Measurements from ENCODE around the gene MKLN1. TPM values are rescaled to one million over a fixed set of nuclear protein-coding genes. Genes with fewer than 3 reads are reported as not detected.

MKLN1 gene
- total RNA-seq, 1 experiment from 2014 or later, result 61.1 TPM

DNA sequence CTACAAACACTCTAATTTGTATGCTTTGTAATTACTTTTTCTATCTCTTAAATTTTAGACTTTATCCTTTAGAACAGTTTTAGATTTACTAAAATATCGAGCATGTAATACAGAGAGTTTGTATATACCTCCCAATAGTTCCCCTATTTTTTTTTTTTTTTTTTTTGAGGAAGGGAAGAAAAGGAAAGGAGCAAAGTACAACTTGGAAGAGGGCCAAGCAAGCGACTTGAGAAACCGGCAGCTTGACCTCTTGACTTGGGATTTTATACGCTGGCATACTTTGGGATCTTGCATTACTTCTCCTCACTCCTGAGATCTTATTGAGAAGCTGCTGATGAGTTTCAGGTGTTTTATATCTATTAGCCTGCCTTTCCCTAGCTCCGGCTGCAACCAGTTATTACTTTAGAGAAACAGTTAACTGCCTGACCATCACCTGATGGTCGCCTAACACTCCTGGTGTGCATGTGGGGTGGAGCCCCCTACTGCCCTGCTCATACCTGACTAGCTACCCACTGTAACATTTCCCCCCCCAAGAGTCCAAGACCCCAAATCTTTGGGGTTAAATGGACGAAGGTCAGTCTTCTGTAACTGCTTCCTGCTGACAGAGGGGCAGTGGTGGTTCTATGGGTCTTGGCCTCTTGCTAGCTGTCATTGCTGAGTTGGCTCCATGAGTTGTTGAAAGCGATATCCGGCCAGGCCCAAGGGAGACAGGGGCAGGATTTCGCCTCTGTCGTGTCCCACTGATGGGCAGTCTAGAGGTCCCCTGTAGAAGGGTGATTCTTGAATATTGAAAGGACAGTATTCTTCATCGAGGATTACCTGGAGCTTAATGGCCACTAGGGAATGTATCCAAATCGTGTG, 28.5 kb downstream of the MKLN1 start:
- intact Hi-C loops (cut with micrococcal nuclease; ENCODE audit: unreplicated experiment), result no loop called here
- no TSS peak for BruUV-seq (replicated peaks)
- Histone ChIP-seq H3K9me2 (ENCODE audit: insufficient read depth) (no peaks in the 10 kb centered on the region), H4K20me1 (ENCODE audit: insufficient read depth) (peaks cover 12% of the 10 kb centered on the region), H3F3A (ENCODE audit: insufficient read depth, low read depth) (peaks cover 4% of the 10 kb centered on the region), H2AFZ (no peak overlapping the region), H3K9me3 (ENCODE audit: insufficient read depth, low read depth) (peaks cover 5% of the 10 kb centered on the region; the same call in 1 of the 2 replicates), H3K79me2 (ENCODE audit: low read depth) (peaks cover 100% of the 10 kb centered on the region), H3K27me3 (ENCODE audit: insufficient read depth, low read depth) (no peaks in the 10 kb centered on the region), H3K36me3 (ENCODE audit: low read depth) (0 out of 2 replicates have a peak, but pooled peaks cover 8% of the 10 kb centered on the region), H3K4me3 (no peak overlapping the region), H3K4me1 (replicated peaks; ENCODE audit: insufficient read depth) (no peaks in the 10 kb centered on the region), H3K4me2 (no peak overlapping the region), H3K27ac (no peak overlapping the region)
- no peak for TF ChIP-seq EZH2 (IDR thresholded peaks at IDR 0.05; ENCODE audit: low read depth)
- TF ChIP-seq, protein P1, sequence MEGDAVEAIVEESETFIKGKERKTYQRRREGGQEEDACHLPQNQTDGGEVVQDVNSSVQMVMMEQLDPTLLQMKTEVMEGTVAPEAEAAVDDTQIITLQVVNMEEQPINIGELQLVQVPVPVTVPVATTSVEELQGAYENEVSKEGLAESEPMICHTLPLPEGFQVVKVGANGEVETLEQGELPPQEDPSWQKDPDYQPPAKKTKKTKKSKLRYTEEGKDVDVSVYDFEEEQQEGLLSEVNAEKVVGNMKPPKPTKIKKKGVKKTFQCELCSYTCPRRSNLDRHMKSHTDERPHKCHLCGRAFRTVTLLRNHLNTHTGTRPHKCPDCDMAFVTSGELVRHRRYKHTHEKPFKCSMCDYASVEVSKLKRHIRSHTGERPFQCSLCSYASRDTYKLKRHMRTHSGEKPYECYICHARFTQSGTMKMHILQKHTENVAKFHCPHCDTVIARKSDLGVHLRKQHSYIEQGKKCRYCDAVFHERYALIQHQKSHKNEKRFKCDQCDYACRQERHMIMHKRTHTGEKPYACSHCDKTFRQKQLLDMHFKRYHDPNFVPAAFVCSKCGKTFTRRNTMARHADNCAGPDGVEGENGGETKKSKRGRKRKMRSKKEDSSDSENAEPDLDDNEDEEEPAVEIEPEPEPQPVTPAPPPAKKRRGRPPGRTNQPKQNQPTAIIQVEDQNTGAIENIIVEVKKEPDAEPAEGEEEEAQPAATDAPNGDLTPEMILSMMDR (conservative IDR thresholded peaks at IDR 0.05), result no peak
- ChIA-PET CTCF (interaction anchor here (0.5 kb wide), 1 partner anchor 190 kb away, joined by 3 read pairs; no protein-coding TSS in a partner anchor), POLR2A (ENCODE audit: unreplicated experiment) (no interaction called here)
- no peak for DNase-seq

DNA sequence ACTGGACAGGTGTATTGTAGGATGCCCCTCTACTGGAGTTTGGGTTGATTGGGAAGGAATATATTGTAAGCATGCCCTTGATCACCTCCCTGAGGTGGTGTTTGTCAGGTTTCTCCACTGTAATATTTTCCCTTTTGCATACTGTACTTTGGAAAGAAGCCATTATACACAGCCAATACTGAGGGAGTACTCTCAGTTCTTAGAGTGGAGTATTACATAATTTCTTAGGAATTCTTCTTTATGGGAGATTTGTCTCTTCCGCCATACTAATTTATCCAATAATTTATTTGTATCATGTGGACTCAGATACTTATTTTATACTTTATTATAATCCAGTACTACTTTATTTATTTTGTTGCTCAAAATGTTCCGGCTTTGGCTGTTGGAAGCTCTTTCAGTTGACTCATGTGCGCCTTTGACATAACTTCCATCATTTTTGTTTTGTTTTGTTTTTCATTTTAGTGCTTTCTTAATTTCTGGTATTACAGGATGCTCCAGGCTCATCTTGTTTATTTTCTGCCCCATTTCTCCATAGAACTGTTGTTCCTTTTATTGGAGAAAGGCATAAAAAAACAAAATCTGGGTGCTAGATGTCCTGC, 29.7 kb downstream of the MKLN1 start:
- no TSS peak for BruUV-seq (replicated peaks)
- Histone ChIP-seq H3K4me2 (no peak overlapping the region), H3K79me2 (ENCODE audit: low read depth) (peaks cover 100% of the 10 kb centered on the region), H3K9me2 (ENCODE audit: insufficient read depth) (no peaks in the 10 kb centered on the region), H2AFZ (no peak overlapping the region), H3K27ac (no peak overlapping the region), H3K27me3 (ENCODE audit: insufficient read depth, low read depth) (no peaks in the 10 kb centered on the region), H3F3A (ENCODE audit: insufficient read depth, low read depth) (peaks cover 4% of the 10 kb centered on the region), H3K4me1 (replicated peaks; ENCODE audit: insufficient read depth) (no peaks in the 10 kb centered on the region), H3K4me3 (no peak overlapping the region), H3K36me3 (ENCODE audit: low read depth) (0 out of 2 replicates have a peak, but pooled peaks cover 3% of the 10 kb centered on the region), H3K9me3 (ENCODE audit: insufficient read depth, low read depth) (peaks cover 5% of the 10 kb centered on the region; the same call in 1 of the 2 replicates), H4K20me1 (ENCODE audit: insufficient read depth) (peaks cover 11% of the 10 kb centered on the region)
- intact Hi-C loops (cut with micrococcal nuclease; ENCODE audit: unreplicated experiment), result no loop called here
- ChIA-PET CTCF (no interaction called here), POLR2A (ENCODE audit: unreplicated experiment) (no interaction called here)
- no peak for DNase-seq
- TF ChIP-seq EZH2 (IDR thresholded peaks at IDR 0.05; ENCODE audit: low read depth), result no peak
- TF ChIP-seq, protein P1 (conservative IDR thresholded peaks at IDR 0.05), result no peak

DNA sequence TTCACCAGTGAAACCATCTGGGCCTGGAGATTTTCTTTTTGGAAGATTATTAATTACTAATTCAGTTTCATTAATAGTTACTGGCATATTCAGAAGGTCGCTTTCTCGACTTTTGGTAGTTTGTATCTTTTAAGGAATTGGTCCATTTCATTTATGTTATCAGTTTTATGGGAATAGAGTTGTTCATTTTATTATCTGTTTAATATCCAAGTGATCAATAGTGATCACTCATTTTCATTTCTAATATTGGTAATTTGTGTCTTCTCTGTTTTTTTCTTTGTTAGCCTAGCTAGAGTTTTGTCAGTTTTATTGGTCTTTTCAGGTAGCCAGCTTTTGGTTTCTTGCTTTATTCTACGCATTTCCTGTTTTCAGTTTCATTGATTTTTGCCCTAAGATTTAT, 31.0 kb downstream of the MKLN1 start:
- intact Hi-C loops (cut with micrococcal nuclease; ENCODE audit: unreplicated experiment), result no loop called here
- Histone ChIP-seq H3K27ac (no peak overlapping the region), H4K20me1 (ENCODE audit: insufficient read depth) (peaks cover 14% of the 10 kb centered on the region), H3F3A (ENCODE audit: insufficient read depth, low read depth) (peaks cover 4% of the 10 kb centered on the region), H3K27me3 (ENCODE audit: insufficient read depth, low read depth) (no peaks in the 10 kb centered on the region), H3K36me3 (ENCODE audit: low read depth) (no peaks in the 10 kb centered on the region), H3K9me2 (ENCODE audit: insufficient read depth) (no peaks in the 10 kb centered on the region), H3K79me2 (ENCODE audit: low read depth) (peaks cover 99% of the 10 kb centered on the region), H3K4me3 (no peak overlapping the region), H3K4me1 (replicated peaks; ENCODE audit: insufficient read depth) (no peaks in the 10 kb centered on the region), H2AFZ (no peak overlapping the region), H3K9me3 (ENCODE audit: insufficient read depth, low read depth) (peaks cover 5% of the 10 kb centered on the region; the same call in 1 of the 2 replicates), H3K4me2 (no peak overlapping the region)
- no peak for TF ChIP-seq EZH2 (IDR thresholded peaks at IDR 0.05; ENCODE audit: low read depth)
- TF ChIP-seq, protein P1 (conservative IDR thresholded peaks at IDR 0.05), result no peak
- POLR2A ChIA-PET (ENCODE audit: unreplicated experiment), result no interaction called here
- DNase-seq, result no peak
- CTCF ChIA-PET, result no interaction called here
- BruUV-seq (replicated peaks), result no TSS peak
